ENCODE data around the gene PRTN3.
"Not testable (repeated sequence)": the region's sequence is repeated elsewhere in the genome, so short reads cannot be mapped to it uniquely, and the experiment has no call there.

Gene PRTN3

DNA sequence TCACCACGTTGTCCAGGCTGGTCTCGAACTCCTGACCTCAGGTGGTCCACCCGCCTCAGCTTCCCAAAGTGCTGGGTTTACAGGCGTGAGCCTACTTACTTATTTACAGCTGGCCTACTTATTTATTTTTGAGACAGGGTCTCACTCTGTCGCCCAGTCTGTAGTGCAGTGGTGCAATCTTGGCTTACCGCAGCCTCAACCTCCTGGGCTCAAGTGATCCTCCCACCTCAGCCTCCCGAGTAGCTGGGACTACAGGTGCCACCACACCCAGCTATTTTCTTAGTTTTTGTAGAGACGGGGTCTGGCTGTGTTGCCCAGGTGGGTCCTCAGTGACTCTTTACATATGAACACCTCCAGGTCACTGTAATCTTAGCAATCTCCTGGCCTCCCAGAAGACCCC lies 8.4 kb downstream of the PRTN3 start:
- DNase-seq = not testable (repeated sequence)

DNA sequence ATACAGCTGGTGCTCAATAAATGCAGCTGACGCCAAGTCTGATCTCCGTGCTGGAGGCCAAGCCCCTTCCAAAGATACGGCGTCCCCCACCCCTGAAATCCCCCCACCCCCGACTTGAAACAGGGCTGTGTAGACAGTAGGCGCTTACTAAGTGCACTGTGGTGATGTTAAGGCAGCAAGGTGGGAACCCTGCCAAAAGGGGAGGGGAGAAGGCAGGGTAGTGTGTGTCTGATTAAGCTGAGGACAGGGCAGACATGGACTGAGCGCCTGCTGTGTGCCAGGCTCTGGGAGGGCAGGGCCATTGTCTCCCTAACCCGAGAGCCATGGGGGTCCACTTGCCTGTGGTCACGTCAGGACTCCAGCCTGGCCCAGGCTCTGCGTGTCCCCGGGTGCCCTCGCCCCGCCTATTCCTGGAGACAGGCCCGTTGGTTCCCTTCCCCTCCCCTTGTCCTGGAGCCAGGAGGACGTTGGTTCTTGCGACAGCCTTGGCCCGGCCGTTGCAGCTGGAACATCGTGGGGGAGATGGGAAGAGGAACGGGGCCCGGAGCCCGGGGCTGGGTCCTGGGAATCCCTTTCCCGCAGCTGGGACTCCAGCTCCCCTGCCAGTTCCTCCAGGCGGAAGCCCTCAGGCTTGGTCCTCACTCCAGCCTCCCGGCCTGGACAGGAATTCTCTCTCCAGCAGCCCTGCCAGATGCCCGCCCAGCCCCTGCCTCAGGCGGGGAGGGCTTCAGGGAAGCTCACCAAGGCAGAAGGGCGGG lies 9.6 kb downstream of the PRTN3 start:
- DNase-seq = no peak

GRCh38 chr19:850979-851335 lies 10.2 kb downstream of the PRTN3 start:
- DNase-seq = no peak

DNA sequence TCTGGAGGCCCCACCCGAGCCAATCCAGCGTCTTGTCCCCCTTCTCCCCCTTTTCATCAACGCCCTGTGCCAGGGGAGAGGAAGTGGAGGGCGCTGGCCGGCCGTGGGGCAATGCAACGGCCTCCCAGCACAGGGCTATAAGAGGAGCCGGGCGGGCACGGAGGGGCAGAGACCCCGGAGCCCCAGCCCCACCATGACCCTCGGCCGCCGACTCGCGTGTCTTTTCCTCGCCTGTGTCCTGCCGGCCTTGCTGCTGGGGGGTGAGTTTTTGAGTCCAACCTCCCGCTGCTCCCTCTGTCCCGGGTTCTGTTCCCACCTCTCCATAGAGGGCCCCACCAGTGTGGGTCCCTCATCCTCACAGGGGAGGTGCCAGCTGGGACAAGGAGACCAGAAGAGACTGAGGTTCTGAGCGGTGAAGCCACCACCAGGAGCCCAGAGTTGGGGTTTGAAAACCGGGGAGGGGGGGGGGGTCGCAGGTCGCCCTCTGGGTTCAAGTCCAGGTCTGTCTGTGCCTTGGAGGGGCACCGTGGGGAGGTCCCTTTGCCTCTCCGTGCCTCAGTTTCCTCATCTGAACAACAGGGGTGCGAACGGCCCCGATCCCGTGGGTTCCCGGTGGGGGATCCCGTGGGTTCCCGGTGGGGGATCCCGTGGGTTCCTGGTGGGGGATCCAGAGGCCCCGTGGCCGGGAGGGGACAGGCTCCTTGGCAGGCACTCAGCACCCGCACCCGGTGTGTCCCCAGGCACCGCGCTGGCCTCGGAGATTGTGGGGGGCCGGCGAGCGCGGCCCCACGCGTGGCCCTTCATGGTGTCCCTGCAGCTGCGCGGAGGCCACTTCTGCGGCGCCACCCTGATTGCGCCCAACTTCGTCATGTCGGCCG lies 11.6 kb downstream of the PRTN3 start, which contains the start of gene ELANE:
Gene ELANE (plus strand): TSS at position 168 of the 878 bp plus-strand sequence. CDS start 26 bp downstream, at position 194.
- DNase-seq = no peak

- no peak for DNase-seq
Measured at GRCh38 chr19:853014-853585, 12.3 kb downstream of the PRTN3 start.

DNA sequence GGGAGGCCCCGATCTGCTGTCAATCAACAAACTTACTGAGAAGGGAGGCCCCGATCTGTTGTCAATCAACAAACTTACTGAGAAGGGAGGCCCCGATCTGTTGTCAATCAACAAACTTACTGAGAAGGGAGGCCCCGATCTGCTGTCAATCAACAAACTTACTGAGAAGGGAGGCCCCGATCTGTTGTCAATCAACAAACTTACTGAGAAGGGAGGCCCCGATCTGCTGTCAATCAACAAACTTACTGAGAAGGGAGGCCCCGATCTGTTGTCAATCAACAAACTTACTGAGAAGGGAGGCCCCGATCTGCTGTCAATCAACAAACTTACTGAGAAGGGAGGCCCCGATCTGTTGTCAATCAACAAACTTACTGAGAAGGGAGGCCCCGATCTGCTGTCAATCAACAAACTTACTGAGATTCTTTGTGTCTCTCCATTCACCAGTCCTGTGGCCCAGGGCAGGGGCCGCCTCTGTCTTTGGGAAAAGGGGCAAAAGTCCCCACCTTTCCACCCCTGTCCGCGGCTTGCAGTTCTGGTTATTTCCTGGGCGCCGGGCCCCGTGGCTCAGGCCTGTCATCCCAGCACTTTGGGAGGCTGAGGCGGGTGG lies 12.9 kb downstream of the PRTN3 start:
- not testable (repeated sequence) for DNase-seq

GRCh38 chr19:854549-854948 lies 13.8 kb downstream of the PRTN3 start:
- DNase-seq = no peak

GRCh38 chr19:855142-855541 lies 14.3 kb downstream of the PRTN3 start:
- DNase-seq = no peak

DNA sequence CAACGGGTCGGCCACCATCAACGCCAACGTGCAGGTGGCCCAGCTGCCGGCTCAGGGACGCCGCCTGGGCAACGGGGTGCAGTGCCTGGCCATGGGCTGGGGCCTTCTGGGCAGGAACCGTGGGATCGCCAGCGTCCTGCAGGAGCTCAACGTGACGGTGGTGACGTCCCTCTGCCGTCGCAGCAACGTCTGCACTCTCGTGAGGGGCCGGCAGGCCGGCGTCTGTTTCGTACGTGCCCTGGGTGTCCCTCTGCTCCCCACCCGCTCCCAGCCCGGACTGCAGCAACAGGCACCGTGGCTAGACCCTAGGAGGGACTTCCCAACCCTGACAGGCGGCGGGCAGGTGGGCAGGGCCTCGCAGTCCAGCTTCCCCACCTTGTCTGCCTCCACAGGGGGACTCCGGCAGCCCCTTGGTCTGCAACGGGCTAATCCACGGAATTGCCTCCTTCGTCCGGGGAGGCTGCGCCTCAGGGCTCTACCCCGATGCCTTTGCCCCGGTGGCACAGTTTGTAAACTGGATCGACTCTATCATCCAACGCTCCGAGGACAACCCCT lies 14.8 kb downstream of the PRTN3 start:
- DNase-seq = no peak

GRCh38 chr19:858284-858683 lies 17.5 kb downstream of the PRTN3 start:
- no peak for DNase-seq

DNA sequence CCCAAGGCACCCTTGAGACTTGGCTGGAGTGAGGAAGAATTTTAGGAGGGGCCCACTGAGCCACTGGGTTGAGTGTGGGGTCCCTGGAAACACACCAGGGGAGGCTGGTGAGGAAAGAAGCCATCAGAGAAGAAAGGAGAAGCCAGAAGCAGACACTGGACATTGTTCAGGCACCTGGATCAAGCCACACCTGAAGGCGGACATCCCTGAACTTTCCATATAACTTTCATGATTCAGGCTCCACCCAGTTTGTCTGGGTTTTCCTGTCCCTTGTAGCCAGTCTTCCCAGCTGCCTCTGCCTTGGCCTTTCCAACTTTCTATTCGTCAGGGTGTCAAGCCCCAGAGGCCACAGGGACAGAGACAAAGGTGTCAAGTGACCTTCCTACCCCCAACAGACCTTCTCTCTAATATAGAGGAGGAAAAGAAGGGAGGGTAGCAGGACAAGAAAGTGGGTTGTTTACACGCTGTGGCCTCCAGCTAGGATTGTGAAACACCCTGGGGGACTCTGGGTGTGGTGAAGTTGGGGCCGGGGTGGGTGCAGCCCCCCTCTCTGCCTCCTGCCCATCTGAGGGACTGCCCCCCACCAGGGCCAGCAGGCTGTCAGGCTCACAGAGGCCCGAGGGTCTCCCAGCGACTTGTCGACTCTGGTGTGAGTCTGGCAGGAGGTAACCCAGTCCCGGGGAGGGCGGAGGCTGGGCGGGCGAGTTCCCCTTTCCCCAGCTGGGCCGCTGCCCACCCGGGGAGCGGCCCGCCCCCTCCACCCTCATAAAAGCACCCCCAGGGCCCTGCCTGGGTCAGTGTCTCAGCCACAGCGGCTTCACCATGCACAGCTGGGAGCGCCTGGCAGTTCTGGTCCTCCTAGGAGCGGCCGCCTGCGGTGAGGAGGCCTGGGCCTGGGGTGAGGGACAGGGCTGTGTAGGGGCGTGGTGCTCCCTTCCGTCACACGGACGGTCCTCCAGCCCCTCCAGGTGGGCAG lies 18.4 kb downstream of the PRTN3 start, which contains the start of gene CFD:
Gene CFD (plus strand): TSS at position 797 of the 976 bp plus-strand sequence. CDS start 26 bp downstream, at position 823.
- no peak for DNase-seq

DNA sequence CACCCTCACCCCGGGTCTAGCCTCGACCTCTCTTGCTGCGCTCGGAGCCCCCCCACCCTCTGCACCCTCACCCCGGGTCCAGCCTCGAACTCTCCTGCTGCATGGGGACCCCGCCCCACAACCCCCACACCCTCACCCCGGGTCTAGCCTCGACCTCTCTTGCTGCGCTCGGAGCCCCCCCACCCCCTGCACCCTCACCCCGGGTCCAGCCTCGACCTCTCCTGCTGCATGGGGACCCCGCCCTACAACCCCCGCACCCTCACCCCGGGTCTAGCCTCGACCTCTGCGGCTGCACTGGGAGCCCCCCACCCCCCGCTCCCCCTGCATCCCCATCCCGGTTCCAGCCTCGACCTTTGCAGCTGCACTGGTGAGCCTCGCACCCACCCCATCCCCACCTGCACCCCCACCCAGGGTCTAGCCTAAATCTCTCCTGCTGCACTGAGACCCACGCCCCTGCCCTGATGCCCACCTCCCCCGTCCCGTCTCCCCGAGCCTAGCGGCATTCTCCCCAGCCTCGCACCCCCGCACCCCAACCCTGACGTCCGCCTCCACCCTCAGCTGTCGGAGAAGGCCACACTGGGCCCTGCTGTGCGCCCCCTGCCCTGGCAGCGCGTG lies 20.4 kb downstream of the PRTN3 start:
- DNase-seq = no peak

GRCh38 chr19:861756-862580 lies 21.2 kb downstream of the PRTN3 start:
- DNase-seq = peak; percentile 84

DNA sequence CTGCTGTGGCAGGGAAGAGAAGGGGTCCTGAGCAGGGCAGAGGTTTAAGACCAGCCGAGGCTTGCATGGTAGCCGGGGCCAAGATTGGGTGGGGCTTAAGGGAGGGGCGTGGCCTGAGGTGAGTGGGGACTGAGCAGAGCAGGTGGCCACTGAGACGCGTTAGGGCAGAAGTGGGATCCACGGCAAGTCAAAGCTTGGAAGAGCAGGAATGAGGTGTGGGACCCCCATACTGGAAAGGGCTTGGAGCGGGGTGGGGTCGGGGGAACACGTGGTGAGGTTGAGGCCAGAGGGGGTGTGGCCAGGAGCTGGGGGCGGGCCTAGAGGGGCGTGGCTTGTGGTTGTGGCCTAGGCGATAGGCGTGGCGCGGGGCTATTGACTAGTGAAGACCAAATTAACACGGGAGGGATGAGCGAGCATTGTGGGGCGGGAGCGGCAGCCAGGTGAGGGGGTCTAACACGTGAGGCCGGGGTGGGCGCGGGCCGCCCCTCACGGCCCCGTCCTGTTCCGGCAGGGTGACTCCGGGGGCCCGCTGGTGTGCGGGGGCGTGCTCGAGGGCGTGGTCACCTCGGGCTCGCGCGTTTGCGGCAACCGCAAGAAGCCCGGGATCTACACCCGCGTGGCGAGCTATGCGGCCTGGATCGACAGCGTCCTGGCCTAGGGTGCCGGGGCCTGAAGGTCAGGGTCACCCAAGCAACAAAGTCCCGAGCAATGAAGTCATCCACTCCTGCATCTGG lies 21.9 kb downstream of the PRTN3 start:
- DNase-seq = peak; percentile 85

DNA sequence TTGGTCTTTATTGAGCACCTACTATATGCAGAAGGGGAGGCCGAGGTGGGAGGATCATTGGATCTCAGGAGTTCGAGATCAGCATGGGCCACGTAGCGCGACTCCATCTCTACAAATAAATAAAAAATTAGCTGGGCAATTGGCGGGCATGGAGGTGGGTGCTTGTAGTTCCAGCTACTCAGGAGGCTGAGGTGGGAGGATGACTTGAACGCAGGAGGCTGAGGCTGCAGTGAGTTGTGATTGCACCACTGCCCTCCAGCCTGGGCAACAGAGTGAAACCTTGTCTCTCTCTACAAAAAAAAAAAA lies 22.5 kb downstream of the PRTN3 start:
- no peak for DNase-seq

DNA sequence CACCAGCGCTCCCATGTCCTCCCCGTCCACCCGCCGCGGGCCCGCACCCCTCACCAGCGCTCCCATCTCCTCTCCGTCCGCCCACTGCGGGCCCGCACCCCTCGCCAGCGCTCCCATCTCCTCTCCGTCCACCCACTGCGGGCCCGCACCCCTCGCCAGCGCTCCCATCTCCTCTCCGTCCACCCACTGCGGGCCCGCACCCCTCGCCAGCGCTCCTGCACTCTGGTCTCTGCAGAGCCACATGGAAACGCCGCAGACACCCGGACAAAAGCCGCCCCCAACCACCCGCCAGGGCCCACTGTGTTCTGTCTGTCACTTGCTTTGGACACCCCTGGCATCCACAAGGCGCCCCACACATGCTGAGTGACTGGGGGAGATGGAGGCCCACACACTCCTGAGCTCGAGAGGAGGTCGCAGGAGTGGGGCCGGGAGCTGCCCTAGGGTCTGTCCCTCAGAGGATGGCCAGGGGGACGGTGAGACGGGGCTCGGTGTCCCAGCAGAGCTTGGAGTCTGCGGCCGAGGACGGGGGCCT lies 26.0 kb downstream of the PRTN3 start:
- DNase-seq = no peak

DNA sequence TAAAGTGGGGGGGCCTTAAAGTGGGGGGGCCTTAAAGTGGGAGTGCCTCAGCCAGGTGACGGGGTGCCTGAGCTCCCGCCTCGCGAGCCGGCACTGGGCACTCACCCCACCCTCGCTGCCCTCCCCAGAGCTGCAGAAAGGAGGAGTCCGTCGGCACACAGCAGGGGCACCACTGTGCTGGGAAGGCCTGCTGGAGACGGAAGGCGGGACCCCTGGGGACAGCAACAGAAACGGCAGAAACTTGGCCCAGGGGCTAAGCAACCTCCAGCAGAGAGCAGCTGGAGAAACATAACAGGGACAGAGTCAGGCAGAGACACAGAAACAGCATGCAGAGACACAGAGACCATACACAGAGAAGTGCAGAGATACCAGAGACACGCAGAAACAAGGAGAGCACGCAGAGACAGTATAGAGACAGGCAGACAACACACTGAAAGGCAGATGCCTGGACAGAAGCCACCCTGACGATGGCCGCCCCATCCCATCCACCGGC lies 26.5 kb downstream of the PRTN3 start:
- no peak for DNase-seq

GRCh38 chr19:867855-868457 lies 27.2 kb downstream of the PRTN3 start:
- no peak for DNase-seq

Data from stimulated activated CD4-positive, alpha-beta T cell treated with anti-CD3 and anti-CD28 coated beads, Interleukin-1b, Interleukin-23, amount 100 ng/mL, for 48 hours (primary cell).